GM23338 (cell line): ENCODE results near the gene DCP1B. TPM values are rescaled to one million over a fixed set of nuclear protein-coding genes. Genes with fewer than 3 reads are reported as not detected.

ENCODE experiments used
- ATAC-seq: fragments of 200-7000 bp; cut with Tn5 transposase; 3 replicates; pipeline ENCODE4 v1.9.1; 2020
- DNase-seq: peaks from one replicate; pipeline ENCODE4 v3.0.0-alpha.2; 2015; ENCODE audit warnings: low spot score
- H2AFZ ChIP-seq: fragments of 200-600 bp; sonication (generic); 2 replicates; pipeline ENCODE4 v1.8.0; 2016; ENCODE audit warnings: antibody characterized with exemption, mild to moderate bottlenecking, moderate library complexity
- H3F3A ChIP-seq: fragments of 200-600 bp; sonication (generic); replicated peaks from 2 replicates; pipeline ENCODE4 v1.8.0; 2017; ENCODE audit warnings: antibody characterized with exemption, mixed run types, low read depth
- H3K27ac ChIP-seq: fragments of 200-600 bp; sonication (generic); 2 replicates; pipeline ENCODE4 v1.6.1; 2016; ENCODE audit warnings: low read depth
- H3K27me3 ChIP-seq: fragments of 200-600 bp; sonication (generic); 2 replicates; pipeline ENCODE4 v1.8.0; 2016; ENCODE audit warnings: mild to moderate bottlenecking, mixed run types, moderate library complexity; ENCODE audit not compliant: insufficient read depth
- H3K36me3 ChIP-seq: fragments of 200-600 bp; sonication (generic); 2 replicates; pipeline ENCODE4 v1.8.0; 2016; ENCODE audit warnings: mild to moderate bottlenecking; ENCODE audit not compliant: insufficient read depth
- H3K4me1 ChIP-seq: fragments of 200-600 bp; sonication (generic); 2 replicates; pipeline ENCODE4 v1.8.0; 2016; ENCODE audit warnings: mild to moderate bottlenecking, moderate library complexity; ENCODE audit not compliant: insufficient read depth
- H3K4me2 ChIP-seq: fragments of 200-600 bp; sonication (generic); 2 replicates; pipeline ENCODE4 v1.7.1; 2017; ENCODE audit warnings: mixed run types
- H3K4me3 ChIP-seq: fragments of 200-600 bp; sonication (generic); 2 replicates; pipeline ENCODE4 v1.6.1; 2016; ENCODE audit warnings: mixed run types
- H3K79me2 ChIP-seq: fragments of 200-600 bp; sonication (generic); replicated peaks from 2 replicates; pipeline ENCODE4 v1.8.0; 2017; ENCODE audit warnings: mild to moderate bottlenecking; ENCODE audit not compliant: insufficient read depth
- H3K9me2 ChIP-seq: fragments of 200-600 bp; sonication (generic); 2 replicates; pipeline ENCODE4 v1.8.0; 2017; ENCODE audit not compliant: insufficient read depth
- H4K20me1 ChIP-seq: fragments of 200-600 bp; sonication (generic); replicated peaks from 2 replicates; pipeline ENCODE4 v1.8.0; 2017; ENCODE audit warnings: mild to moderate bottlenecking; ENCODE audit not compliant: insufficient read depth
- H3K27ac Mint-ChIP-seq: 2 replicates; pipeline ENCODE4 v1.8.0; 2020; ENCODE audit warnings: inconsistent platforms, mild to moderate bottlenecking, moderate library complexity, mixed read lengths
- H3K27me3 Mint-ChIP-seq: 3 replicates; pipeline ENCODE4 v1.8.0; 2022; ENCODE audit warnings: low read depth, mild to moderate bottlenecking, moderate library complexity, mixed read lengths, inconsistent platforms; ENCODE audit not compliant: insufficient read depth, poor library complexity
- H3K36me3 Mint-ChIP-seq: 3 replicates; pipeline ENCODE4 v1.8.0; 2021; ENCODE audit warnings: low read depth, mild to moderate bottlenecking, inconsistent platforms, moderate library complexity, mixed read lengths
- H3K4me1 Mint-ChIP-seq: 3 replicates; pipeline ENCODE4 v1.8.0; 2020; ENCODE audit warnings: mild to moderate bottlenecking, inconsistent platforms, mixed read lengths
- H3K4me3 Mint-ChIP-seq: 3 replicates; pipeline ENCODE4 v1.8.0; 2021; ENCODE audit warnings: moderate library complexity, mild to moderate bottlenecking, inconsistent platforms, mixed read lengths
- H3K9me3 Mint-ChIP-seq: 3 replicates; pipeline ENCODE4 v1.8.0; 2020; ENCODE audit warnings: moderate library complexity, mild to moderate bottlenecking, inconsistent platforms, mixed read lengths
- CREB1 ChIP-seq: fragments of 250-450 bp; sonication (Bioruptor Pico); IDR thresholded peaks from 2 replicates; pipeline ENCODE4 v1.5.0; 2020; ENCODE audit warnings: low read depth, mild to moderate bottlenecking, moderate library complexity
- EZH2phosphoT487 ChIP-seq: fragments of 200-600 bp; sonication (generic); IDR thresholded peaks from one replicate; pipeline ENCODE4 v1.8.1; 2018; ENCODE audit warnings: antibody characterized with exemption; ENCODE audit not compliant: unreplicated experiment
- JUNB ChIP-seq: IDR thresholded peaks from one replicate; pipeline ENCODE4 v1.6.1; 2016; ENCODE audit warnings: antibody characterized with exemption; ENCODE audit not compliant: unreplicated experiment
- NANOG ChIP-seq: IDR thresholded peaks from 2 replicates; pipeline ENCODE4 v1.6.1; 2016; ENCODE audit warnings: antibody characterized with exemption, borderline replicate concordance
- REST ChIP-seq: IDR thresholded peaks from one replicate; pipeline ENCODE4 v1.6.1; 2018; ENCODE audit warnings: antibody characterized with exemption; ENCODE audit not compliant: unreplicated experiment
- STAT1 ChIP-seq: IDR thresholded peaks from one replicate; pipeline ENCODE4 v1.6.1; 2016; ENCODE audit warnings: antibody characterized with exemption; ENCODE audit not compliant: unreplicated experiment
- ZNF331 ChIP-seq: fragments of 250-450 bp; sonication (Bioruptor Pico); IDR thresholded peaks from 2 replicates; pipeline ENCODE4 v1.5.0; 2020; ENCODE audit warnings: low read depth, mild to moderate bottlenecking, moderate library complexity
- ZNF462 ChIP-seq: fragments of 250-450 bp; sonication (Bioruptor Pico); IDR thresholded peaks from 2 replicates; pipeline ENCODE4 v1.5.0; 2020; ENCODE audit warnings: mild to moderate bottlenecking, moderate library complexity
- polyA plus RNA-seq: library from polyadenylated mRNA; unstranded; fragments of >200 nt; fragmentation: Nextera tagmentation; extraction: Ambion mirVana; gene quantifications from 2 replicates; pipeline ENCODE4 v1.2.1, GENCODE V29; 2016
- total RNA-seq: library from RNA; depleted of rRNA; stranded (reverse); fragments of >200 nt; shearing (Covaris generic); gene quantifications from 2 replicates; pipeline ENCODE4 v1.2.3, GENCODE V29; 2014

DCP1B gene
- total and polyA plus RNA-seq, 2 experiments from 2014 or later: 24.4 to 29.8 TPM

GRCh38 chr12:1972260-1972659 lies 32.0 kb downstream of the DCP1B start (continued):
- no peak for TF ChIP-seq ZNF462 (CRISPR knock-in tag)

GRCh38 chr12:1970331-1970900 lies 33.8 kb downstream of the DCP1B start:
- Mint-ChIP-seq H3K27me3 (no peaks in the 10 kb centered on the region), H3K4me1 (peaks cover 17% of the 10 kb centered on the region), H3K9me3 (no peaks in the 10 kb centered on the region), H3K4me3 (no peak overlapping the region), H3K36me3 (peaks cover 2% of the 10 kb centered on the region; the same call in 1 of the 3 replicates), H3K27ac (0 out of 2 replicates have a peak overlapping the region, but pooled peaks have one; percentile 51)
- no peaks in the 10 kb centered on the region for H3K36me3 ChIP-seq
- H3K4me3 ChIP-seq: no peak overlapping the region
- no peaks in the 10 kb centered on the region for H3F3A ChIP-seq
- H3K27ac ChIP-seq: no peak overlapping the region
- TF ChIP-seq CREB1 (CRISPR knock-in tag) (no peak), EZH2phosphoT487 (no peak), ZNF331 (CRISPR knock-in tag) (no peak), NANOG (no peak), REST (no peak), STAT1 (no peak), JUNB (no peak)
- no peak overlapping the region for H2AFZ ChIP-seq
- H3K4me2 ChIP-seq: no peak overlapping the region
- H3K27me3 ChIP-seq: no peaks in the 10 kb centered on the region
- H3K4me1 ChIP-seq: peaks cover 8% of the 10 kb centered on the region
- H3K79me2 ChIP-seq: no peaks in the 10 kb centered on the region; the same call in 1 of the 2 replicates
- H4K20me1 ChIP-seq: no peaks in the 10 kb centered on the region; the same call in 1 of the 2 replicates
- no peak for DNase-seq
- no peak for ATAC-seq
- H3K9me2 ChIP-seq: no peaks in the 10 kb centered on the region
